Stromal cell of bone marrow (primary cell): ENCODE data around the gene SLC5A11.

ENCODE experiments used
- DNase-seq: peaks from one replicate; pipeline ENCODE4 v3.0.0-alpha.2; 2012; ENCODE audit warnings: low read depth

Gene SLC5A11

DNA sequence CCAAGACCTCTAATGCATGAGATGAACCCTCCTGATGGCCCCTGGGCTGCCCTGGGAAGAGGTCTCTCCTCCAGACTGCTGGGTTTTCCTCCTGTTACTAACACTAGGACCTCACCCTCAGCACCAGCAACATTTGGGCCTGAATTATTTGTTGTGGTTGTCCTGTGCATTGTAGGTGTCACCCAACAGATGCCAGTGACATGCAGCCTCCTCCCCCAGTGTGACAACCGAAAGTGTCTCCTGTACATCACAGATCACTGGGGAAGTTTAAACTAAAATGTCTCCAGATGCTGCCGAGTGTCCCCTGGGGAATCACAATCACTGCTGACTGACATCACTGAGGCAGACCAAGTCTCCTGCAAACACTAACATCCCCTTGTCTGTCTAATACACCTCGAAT, 74.8 kb downstream of the SLC5A11 start:
- no peak for DNase-seq

DNA sequence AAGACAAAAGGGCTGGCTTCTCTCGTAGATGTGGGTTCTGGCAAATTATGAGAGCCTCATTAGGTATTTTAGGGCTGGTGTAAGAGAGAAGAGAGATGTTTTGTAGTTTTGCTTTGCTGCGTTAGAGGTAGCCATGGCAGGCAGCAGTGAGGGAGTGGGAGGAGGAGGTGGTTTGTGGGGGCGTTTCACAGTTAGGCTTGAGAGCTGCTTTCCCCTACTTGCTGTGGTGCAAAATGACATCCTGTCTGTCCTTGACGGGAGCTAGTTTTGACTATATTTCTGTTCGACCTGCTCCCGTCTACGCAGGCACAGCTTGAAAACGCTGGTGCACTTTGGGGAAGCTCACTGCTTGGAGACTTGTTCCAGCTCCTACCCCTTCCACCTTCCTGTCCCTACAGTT, 75.5 kb downstream of the SLC5A11 start:
- DNase-seq, result no peak

DNA sequence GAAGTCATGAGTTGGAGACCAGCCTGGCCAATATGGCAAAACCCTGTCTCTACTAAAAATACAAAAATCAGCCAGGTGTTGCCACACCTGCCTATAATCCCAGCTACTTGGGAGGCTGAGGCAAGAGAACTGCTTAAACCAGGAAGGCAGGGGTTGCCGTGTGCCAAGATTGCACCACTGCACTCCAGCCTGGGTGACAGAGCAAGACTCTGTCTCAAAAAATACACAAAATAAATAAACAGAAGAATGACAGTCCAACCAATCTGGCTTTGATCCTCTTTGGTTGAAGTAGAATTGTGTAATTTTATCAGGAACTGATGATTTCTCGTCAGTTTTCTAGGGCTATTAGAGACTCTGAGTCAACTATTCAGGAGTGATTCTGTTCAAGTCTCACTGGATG, 79.4 kb downstream of the SLC5A11 start:
- DNase-seq, result no peak

DNA sequence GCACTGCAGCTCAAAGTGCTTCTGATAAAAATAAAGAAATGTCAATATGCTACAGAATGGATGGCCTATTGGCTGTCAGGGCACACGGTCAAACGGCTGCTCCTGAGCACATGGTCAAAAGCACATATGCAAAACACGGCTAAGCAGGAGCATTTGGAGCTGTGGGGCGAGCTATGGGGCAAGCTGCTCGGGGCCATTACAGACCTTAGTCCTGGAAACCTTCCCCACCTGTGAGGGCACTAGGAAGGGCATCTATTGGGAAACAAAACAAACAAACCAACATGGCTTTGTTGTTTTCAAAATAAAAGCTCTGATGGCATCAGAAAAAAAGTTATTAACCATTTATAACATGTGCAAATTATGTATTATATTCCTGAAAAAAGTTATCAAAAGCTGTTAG, 83.6 kb downstream of the SLC5A11 start:
- DNase-seq, result no peak

DNA sequence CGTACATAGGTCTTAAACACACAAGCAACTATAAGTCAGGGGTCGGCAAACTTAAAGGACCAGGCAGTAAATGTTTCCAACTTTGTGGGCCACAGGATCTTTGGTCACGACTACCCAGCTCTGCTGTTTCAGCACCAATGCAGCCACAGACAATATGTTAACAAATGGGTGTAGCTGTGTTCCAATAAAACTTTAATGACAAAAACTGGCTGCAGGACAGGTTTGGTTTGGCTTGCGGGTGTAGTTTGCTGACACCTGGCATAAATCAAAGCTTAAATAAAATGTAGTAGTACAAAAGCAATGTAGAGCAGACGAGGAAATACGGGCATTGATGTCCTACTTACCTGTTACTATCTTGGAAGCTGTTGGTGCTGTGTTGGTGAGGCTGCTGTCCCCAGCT, 84.7 kb downstream of the SLC5A11 start:
- no peak for DNase-seq

DNA sequence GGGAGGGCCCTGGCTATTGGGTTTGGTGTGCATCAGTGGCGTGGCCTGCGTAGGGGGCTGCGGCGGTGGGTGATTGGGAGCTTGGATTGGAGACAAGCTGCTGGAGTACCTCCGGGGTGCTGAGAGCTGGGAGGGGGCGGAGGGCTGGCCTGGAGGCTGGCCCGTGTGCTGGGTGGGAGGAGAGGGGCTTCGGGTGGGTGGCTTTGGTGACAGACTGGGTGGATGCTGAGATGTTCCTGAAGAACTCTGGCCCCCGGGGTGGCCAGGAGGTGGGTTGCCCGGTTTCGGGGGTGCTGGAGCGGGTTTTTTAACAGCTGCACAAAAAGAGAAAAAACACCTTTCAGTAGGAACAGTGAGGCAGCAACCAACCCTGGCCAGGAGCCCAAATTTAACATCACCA, 85.3 kb downstream of the SLC5A11 start:
- no peak for DNase-seq

DNA sequence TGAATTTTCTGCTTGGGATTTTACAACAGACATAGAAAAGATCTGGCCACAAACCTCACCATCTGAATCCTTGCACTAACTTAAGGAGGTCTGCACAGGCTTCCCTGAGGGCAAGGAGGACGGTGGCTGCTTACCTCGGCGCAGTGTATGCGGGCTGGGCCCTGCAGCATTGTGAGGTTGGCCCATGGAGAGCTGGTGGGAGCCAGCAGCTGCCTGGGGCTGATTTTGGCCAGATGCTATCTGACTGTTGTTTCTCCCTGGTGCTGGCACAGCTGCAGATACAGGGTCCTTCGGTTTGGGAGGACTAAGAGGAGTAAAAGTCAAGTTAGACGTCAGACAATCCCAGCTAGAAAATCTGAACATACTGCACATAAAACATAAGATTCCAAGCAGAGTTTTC, 89.6 kb downstream of the SLC5A11 start:
- DNase-seq, result no peak

DNA sequence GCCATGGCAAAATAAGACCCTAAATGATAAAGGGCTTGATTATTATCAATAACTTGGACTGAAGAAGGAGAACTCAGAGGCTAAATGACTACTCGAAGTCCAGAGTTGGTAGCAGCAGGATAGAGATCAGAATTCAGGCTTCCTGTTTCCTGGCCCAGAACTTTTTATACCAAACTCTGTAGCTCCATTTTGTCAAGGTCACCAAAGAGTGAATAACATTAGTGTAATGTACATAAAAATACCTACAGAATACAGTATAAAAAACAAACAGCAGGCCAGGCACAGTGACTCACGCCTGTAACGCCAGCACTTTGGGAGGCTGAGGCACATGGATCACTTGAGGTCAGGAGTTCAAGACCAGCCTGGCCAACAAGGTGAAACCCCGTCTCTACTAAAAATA, 90.4 kb downstream of the SLC5A11 start:
- no peak for DNase-seq

DNA sequence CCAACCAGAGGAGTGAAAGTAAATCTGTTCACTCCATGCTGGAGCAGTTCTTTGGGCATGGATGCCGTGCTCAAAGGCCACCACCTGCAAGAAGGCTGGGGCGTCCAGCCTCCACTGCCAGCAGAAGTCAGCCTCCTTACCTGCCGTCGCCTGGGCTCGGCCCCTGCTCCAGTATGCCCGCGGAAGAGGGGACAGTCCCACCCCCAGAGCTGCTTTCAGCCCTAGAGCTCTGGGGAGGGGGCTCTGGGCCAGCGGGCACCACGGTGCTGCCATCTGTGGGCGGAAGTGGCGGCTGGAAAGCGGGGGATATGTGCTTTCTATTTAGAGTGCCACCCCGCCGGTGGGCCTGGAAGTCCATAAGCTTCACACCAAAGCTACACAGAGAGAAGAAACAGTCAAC, 93.5 kb downstream of the SLC5A11 start:
- no peak for DNase-seq

DNA sequence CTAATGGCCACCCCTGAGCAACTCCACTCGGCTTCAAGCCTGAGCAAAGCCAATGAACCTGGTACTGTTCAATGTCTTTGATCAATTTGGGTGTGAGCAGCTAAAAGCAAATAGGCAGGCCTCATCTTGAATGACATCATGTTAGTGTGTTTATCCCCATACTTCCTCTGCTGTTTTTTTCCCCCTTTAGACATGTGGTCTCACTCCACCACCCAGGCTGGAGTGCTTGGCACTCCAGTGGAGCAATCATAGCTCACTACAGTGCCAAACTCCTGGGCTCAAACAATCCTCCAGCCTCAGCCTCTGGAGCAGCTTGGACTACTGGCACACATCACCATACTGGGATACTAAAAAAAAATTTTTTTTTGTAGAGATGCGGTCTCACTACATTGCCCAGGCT, 94.0 kb downstream of the SLC5A11 start:
- DNase-seq, result no peak

DNA sequence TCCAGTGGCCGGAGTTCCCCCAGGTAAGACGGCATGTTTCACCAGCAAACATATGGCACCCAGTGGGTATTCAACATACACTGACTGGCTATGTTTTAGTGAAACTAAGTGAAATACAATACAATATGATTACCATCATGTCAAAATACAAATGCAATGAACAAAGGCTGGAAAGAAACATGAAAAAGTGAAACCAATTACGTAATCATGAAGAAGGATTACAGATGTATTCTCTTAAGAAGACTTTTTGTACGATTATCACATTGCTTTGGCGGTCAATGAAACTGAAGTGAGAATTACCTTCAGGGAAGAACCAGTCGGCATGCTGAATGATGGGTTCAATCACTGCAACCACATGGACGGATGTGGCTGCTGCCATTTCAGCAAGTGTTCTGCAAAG, 97.7 kb downstream of the SLC5A11 start:
- DNase-seq, result no peak

DNA sequence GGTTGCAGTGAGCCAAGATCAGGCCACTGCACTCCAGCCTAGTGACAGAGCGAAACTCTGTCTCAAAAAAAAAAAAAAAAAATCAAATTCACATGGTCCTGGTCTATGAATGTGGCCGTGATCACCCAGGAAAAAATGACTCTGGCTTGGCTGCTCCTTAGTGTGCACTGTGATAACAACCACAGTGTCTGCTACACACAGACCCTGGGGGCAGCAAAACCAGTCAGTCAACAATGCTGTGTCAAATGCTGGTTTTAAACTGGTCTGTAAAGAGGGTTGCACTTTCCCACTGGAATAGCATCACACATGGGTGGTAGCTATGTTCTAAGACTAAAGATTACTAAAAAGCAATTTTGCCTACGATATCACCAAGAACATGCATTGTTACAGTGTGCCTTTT, 98.4 kb downstream of the SLC5A11 start:
- DNase-seq, result no peak

DNA sequence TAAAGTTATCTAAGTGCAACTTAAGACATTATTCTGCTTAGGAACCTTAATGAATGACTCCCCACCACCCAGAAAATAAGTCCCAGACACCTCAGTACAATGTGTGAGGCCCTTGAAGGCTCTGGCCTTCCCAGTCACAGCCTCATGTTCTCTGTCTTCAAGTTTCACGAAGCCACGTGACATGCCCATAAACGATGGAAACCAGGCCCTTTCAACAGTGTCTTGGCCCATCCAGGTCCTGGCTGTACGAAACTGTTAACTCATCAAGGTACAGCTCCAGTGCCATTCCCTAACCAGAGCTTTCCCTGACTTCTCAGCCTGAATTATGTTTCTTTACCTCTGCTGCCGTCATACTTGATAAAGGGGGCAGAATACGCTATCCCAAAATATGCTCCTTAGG, 100.4 kb downstream of the SLC5A11 start:
- no peak for DNase-seq

DNA sequence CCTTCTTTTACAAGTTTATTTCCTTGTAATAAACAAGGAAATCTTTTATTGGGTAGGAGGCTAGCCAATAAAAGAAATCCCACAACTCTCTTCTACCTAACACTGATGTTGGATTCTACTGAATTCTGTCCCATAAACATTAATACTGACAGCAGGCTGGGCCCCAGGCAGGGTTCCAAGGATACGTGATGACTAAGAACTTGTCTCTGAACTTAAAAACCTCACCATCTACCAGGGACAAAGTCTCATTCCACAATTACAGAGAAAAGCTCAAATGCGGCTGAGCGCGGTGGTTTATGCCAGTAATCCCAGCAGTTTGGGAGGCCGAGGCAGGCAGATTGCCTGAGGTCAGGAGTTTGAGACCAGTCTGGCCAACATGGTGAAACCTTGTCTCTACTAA, 104.5 kb downstream of the SLC5A11 start:
- peak; percentile 53 for DNase-seq

DNA sequence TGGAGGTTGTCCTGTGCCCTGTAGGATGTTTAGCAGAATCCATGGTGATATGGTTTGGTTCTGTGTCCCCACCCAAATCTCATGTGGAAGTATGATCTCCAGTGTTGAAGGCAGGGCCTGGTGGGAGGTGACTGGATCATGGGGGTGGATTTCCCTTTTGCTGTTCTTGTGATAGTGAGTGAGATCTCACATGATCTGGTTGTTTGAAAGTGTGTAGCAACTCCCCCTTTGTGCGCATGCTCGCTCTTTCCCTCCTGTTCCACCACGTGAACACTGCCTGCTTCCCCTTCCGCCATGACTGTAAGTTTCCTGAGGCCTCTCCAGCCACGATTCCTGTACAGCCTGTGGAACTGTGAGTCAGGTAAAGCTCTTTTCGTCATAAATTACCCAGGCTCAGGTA, 107.5 kb downstream of the SLC5A11 start:
- no peak for DNase-seq

DNA sequence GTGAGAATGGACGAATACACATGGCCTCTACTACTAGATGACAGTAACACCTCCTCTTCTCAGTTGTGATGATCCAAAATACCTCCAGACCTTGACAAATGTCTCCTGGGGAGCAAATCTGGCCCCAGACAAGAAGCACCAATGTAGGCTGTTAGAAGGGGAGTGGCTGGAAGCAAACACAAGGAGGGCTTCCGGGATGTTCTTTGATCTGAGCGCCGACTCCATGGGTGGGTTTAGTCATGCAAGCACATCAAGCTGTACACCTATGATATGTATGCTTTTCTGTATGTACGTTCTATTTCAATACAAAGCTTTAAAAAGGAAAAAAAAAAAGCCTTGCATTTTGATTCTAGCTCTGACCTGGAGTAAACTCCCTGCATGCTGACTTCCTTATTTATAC, 108.0 kb downstream of the SLC5A11 start:
- DNase-seq, result no peak

DNA sequence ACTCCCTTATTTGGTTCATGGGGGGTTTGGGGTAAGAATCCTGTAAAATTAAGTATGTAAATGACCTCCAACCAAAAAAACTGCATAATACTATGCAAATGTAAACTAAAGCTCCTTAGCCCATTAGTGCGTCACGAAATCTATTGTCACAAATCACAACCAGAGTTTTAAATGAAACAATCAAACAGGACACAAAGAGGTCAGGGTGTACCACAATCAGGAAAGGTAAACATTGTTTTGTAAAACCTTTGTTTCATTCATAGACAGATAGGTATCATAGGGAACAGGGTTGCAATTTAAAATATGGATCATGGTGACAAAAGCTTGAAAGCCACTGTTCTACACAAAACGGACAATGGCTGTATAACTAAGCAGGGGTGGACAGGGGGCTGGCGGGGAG, 108.4 kb downstream of the SLC5A11 start:
- no peak for DNase-seq

DNA sequence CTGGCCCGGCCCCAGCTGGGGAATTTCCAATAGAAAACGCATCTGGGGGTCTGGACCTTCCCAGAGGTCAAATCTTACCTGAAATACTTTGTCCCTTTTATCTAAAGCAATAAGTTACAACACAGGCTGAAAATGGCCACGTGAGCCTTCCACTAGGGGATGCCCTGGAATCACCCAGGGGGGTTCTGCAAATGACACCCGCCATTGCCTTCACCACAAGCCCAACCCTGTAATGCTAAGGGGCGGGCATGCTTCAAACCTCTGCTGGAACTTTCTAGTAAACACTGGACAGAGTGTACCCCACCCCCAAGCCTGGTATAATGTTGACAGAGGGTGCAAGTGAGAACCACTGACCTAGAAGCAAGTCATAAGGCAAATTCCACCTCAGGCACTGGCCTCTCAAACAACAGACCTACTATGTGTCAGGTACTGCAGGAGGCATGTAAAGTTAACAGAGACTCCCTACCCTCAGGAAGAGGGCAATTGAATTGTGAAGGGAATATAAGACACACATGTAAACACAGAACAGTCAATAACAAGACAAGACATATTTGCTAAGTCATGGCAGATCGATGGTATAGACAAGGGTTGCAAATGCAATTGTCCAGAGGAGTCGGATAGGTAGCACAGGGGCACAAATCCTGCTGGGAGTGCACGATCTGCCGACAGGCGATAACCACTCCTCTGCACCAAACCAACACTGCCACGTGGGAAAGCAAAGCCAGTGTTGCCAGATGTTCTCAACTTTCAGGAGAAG, 110.4 kb downstream of the SLC5A11 start:
- no peak for DNase-seq

DNA sequence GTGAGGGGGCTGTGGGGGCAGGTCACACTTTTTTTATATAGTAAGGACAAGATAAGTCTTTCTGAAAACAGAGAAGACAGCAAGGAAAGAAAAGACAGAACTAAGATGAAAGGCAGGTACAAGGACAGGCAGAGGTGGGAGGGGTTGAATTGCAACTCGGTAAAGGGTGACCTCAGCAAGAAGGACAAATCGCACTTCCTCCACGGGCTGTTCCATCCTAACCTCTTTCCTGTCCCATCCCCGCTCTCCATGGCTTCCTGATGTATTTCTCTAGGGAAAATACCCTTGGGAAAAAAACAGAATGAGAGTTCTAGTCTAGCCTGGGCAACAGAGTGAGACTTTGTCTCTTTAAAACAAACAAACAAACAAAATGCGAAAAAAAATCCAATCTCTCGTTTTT, 112.1 kb downstream of the SLC5A11 start:
- no peak for DNase-seq
